NK-92 (cell line): ENCODE measurements around the gene STRA6.

ENCODE experiments used
- DNase-seq: peaks from one replicate; lab custom pipeline; 2025; ENCODE audit not compliant: unreplicated experiment; lab: John Stamatoyannopoulos, UW

The STRA6 gene

GRCh38 chr15:74182131-74182530, 20.5 kb downstream of the STRA6 start:
- no peak for DNase-seq

GRCh38 chr15:74180881-74181602, 21.5 kb downstream of the STRA6 start:
- no peak for DNase-seq

GRCh38 chr15:74179983-74180880, 22.4 kb downstream of the STRA6 start:
- DNase-seq, result no peak

- DNase-seq, result no peak
Observed at GRCh38 chr15:74179101-74179841, 23.3 kb downstream of the STRA6 start.

DNA sequence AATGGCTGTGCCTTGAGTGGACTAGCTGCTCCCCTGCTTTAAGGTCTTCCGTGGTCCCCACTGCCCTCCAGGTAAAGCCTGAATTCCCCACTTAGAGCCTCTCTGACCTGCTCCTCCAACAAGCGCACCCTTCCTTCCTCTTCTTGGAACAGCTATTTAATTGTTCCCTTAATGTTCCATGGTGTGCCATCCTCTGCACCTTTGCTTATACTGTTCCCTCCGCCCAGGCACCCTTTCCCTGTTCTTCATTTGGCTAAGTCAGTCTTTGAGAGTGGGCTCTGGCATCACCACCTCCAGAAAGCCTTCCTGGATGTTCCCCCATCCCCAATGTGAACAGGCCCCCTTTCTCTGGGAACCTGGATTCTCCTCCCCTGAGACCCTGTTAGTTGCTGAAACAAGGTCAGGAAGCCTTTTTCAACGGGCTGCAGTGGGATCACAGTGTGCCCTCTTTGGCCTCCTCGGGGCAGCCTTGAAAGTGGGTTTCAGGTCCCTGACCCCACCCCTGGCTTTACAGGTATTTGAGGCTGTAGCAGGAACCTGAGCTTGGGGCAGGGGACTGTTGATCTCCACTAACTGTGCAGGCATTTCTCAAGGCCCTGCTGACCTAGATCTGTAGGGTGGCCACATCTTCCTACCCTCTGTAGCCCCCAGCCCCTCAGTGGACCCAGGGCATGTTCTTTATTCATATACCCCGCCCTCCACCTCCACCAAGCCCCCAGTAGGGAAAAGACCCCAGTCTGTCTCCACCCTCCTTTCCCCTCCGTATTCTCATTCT, 24.1 kb downstream of the STRA6 start:
- no peak for DNase-seq

- no peak for DNase-seq
Observed at GRCh38 chr15:74176262-74177214, 26.0 kb downstream of the STRA6 start.

- DNase-seq, result no peak
Observed at GRCh38 chr15:74175271-74176191, 27.1 kb downstream of the STRA6 start.

- no peak for DNase-seq
Observed at GRCh38 chr15:74174958-74175253, 27.7 kb downstream of the STRA6 start.

DNA sequence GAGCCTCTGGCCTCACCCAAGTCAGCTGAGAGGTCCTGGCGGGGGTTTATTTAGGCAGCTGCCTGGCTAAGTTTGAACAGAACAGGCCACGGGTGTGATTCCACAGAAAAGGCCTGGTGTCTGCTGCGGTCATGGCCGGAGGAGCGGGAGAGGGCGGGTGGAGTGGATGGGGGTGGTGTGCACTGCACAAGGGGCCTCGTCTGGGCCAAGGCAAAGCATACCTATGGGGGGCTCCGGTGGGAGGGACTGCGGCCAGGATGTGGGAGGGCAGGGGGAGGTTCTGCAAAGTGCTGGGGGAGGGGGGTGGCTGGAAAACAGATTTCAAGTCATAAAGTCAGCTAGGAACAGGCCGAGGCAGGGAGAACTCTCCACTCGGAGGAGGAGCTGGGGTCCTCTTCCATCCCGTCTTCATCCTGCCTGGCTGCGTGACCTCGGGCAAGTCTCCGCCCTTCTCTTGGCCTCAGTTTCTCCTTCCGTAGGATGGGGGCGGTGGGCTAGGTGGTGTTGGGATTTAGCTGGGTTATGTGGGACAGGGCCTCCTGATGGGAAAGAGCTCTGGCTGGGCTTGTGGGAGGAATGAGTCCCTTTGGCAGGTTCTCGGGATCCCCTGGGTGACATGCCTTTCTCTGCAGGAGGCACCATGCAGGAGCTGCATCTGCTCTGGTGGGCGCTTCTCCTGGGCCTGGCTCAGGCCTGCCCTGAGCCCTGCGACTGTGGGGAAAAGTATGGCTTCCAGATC, 28.2 kb downstream of the STRA6 start:
- DNase-seq, result no peak

- DNase-seq, result no peak
Observed at GRCh38 chr15:74173380-74174218, 29.0 kb downstream of the STRA6 start, which contains the start of gene ISLR. Gene ISLR, plus strand, starts transcription at chr15:74173710. Its CDS starts 1,149 bp downstream, at chr15:74174859.

- DNase-seq, result no peak
Observed at GRCh38 chr15:74172701-74173379, 29.7 kb downstream of the STRA6 start.

- DNase-seq, result no peak
Observed at GRCh38 chr15:74171965-74172541, 30.5 kb downstream of the STRA6 start.

GRCh38 chr15:74170875-74171578, 31.6 kb downstream of the STRA6 start:
- DNase-seq, result no peak

- no peak for DNase-seq
Observed at GRCh38 chr15:74170071-74170844, 32.3 kb downstream of the STRA6 start.

- DNase-seq, result no peak
Observed at GRCh38 chr15:74168711-74169126, 33.9 kb downstream of the STRA6 start.
